ENCODE measurements around the gene ATP5F1E. TPM values are rescaled to one million over a fixed set of nuclear protein-coding genes. Genes with fewer than 3 reads are reported as not detected.

The ATP5F1E gene
- total and polyA plus RNA-seq, 12 donors: 13.3 to 131 (median 55.3) TPM

DNA sequence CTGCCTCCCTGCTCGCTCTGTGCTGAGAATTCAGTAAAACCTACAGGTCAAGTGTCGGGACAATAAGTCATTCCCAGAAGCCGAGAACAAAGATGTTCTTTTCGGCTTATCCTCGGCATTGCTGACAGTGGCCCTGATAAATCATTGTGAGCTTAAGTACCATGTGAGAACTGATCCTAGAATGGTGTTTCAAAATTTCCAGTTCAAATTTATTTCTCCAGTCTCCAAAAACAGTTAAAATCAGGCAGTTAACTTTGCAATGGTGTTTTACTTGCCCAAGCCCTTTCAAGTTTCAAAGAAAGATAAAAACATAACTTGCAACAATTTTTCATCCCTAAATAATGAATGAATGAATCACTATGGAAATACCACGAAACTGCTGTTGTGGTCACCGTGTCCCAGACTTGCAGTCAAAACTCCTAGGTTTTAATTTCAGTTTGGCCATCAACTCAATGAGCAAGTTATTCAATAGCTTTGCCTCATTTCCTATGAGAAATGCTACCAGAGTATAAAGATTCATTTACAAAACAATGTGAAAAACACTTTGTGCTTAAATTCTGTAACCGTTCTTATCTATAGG is 4.3 kb downstream of the ATP5F1E start:
- peaks cover 22 to 56% of the 10 kb centered on the region in 2 donors for H3K4me1 ChIP-seq (replicated peaks in 1 of 2)
- no peaks in the 10 kb centered on the region for H3K27me3 ChIP-seq
- H3K36me3 ChIP-seq (replicated peaks in 1 of 2): peaks cover 0 to 43% of the 10 kb centered on the region in 2 donors
- no peak overlapping the region for H3K4me3 ChIP-seq
- H3K9me3 ChIP-seq (replicated peaks in 1 of 3): no peaks in the 10 kb centered on the region
- TF ChIP-seq, protein P1, sequence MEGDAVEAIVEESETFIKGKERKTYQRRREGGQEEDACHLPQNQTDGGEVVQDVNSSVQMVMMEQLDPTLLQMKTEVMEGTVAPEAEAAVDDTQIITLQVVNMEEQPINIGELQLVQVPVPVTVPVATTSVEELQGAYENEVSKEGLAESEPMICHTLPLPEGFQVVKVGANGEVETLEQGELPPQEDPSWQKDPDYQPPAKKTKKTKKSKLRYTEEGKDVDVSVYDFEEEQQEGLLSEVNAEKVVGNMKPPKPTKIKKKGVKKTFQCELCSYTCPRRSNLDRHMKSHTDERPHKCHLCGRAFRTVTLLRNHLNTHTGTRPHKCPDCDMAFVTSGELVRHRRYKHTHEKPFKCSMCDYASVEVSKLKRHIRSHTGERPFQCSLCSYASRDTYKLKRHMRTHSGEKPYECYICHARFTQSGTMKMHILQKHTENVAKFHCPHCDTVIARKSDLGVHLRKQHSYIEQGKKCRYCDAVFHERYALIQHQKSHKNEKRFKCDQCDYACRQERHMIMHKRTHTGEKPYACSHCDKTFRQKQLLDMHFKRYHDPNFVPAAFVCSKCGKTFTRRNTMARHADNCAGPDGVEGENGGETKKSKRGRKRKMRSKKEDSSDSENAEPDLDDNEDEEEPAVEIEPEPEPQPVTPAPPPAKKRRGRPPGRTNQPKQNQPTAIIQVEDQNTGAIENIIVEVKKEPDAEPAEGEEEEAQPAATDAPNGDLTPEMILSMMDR (IDR thresholded peaks at IDR 0.05): no peak
- WGBS, 4 donors: 42 to 57% (median 54%) methylated on average over 8 of the region's 8 CpGs
- peak overlapping the region in 1 of 5 donors; percentile 48 for H3K27ac ChIP-seq
- DNase-seq: peak in 1 of 7 donors; percentile 53
- intact Hi-C loops (cut with DNase I): loop anchor here in 1 of 2 donors (10.0 kb wide), 1 partner anchor 123 kb away; no protein-coding TSS in a partner anchor

DNA sequence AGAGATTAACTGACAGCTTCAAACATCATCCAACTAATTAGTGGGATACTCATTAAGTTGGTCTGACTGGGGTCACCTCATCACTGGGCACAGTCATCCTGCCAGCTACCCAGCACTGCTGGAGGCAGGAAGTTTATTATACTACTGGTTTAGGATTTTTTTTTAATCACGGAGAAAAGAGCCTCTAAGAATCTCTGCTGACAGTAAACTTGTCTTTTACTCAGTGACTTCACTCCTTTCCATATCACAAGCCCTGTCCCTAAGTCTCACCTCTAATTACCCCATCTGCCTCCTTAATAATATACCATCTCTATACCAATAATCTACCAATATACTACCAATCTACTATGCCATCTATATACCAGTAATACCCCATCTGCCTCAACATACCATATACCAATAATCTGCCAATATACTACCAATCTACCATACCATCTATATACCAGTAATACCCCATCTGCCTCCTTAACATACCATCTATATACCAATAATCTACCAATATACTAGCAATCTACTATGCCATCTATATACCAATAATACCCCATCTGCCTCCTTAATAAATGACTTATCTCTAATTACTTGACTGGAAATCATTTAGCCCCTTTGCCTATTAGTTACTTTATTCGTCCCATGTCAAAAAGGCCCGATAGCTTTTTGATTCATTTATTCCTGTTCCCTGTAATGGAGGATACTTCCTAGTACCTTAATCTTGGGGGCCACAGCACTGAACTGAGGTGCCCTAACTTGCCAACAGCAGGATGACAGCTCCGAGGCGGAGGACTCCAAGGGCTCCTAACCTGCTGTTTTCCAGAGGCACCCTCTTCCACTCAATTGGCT is 5.0 kb downstream of the ATP5F1E start:
- intact Hi-C loops (cut with DNase I): loop anchor here in 1 of 2 donors (10.0 kb wide), 1 partner anchor 122 kb away; no protein-coding TSS in a partner anchor
- H3K4me1 ChIP-seq (replicated peaks in 1 of 2): peaks cover 22 to 54% of the 10 kb centered on the region in 2 donors
- no peaks in the 10 kb centered on the region for H3K27me3 ChIP-seq
- H3K9me3 ChIP-seq (replicated peaks in 1 of 3): no peaks in the 10 kb centered on the region
- peak in 1 of 7 donors; percentile 23 for DNase-seq
- H3K4me3 ChIP-seq: no peak overlapping the region
- WGBS, 4 donors: 70 to 77% (median 73%) methylated on average over 5 of the region's 5 CpGs
- TF ChIP-seq POLR2A (IDR thresholded peaks at IDR 0.05): no peak
- TF ChIP-seq, protein P1 (IDR thresholded peaks at IDR 0.05): no peak
- peaks cover 0 to 49% of the 10 kb centered on the region in 2 donors for H3K36me3 ChIP-seq (replicated peaks in 1 of 2)
- peak overlapping the region in 1 of 5 donors; percentile 48 for H3K27ac ChIP-seq

DNA sequence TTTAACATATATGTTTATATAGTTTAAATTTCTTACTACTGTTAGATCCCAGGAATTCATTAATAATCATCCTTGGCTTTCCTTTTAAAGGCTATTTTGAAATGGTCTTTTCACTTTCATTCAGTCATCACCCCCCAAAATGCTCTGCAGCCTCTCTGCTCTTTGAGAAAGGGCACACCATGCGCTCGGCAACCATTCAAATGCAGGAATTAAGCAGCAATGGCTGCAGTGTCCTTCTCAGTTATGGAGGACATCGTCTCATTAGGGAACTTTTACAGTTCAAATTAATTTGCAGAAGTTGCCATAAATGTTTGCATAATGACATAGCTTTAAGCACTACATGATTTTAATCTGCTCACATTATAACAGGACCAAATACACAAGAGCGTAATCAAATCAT is 6.6 kb downstream of the ATP5F1E start:
- H3K36me3 ChIP-seq (replicated peaks in 1 of 2): peaks cover 0 to 49% of the 10 kb centered on the region in 2 donors
- peak in 1 of 7 donors; percentile 21 for DNase-seq
- H3K27ac ChIP-seq: peak overlapping the region in 1 of 5 donors; percentile 9
- WGBS, 4 donors: 88 to 95% (median 93%) methylated on average over 4 of the region's 4 CpGs
- peaks cover 14 to 42% of the 10 kb centered on the region in 2 donors for H3K4me1 ChIP-seq (replicated peaks in 1 of 2)
- H3K4me3 ChIP-seq: no peak overlapping the region
- TF ChIP-seq POLR2A (IDR thresholded peaks at IDR 0.05): no peak
- TF ChIP-seq, protein P1 (IDR thresholded peaks at IDR 0.05): no peak
- no peaks in the 10 kb centered on the region for H3K9me3 ChIP-seq (replicated peaks in 1 of 3)
- intact Hi-C loops (cut with DNase I): loop anchor here in 1 of 2 donors (10.0 kb wide), 1 partner anchor 121 kb away; no protein-coding TSS in a partner anchor
- no peaks in the 10 kb centered on the region for H3K27me3 ChIP-seq

DNA sequence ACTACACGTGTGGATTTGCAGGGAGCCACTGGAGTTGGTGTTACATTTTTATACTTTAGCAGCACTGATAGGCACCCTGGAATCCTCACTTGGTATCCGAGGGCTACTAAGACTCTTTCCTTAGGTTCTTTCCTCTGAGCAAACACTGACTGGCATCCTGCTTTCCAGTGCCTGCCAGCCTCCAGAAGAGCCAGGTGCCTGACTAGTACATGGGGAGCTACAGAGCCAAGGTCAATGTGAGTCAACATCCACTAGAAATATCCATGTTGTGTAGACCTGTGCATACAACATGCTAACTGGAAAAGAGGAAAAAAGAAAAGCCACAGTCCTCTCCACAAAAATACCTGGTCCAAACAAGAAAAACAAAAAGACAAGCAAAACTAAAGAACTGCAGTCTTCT is 7.0 kb downstream of the ATP5F1E start:
- H3K27ac ChIP-seq: peak overlapping the region in 1 of 5 donors; percentile 9
- intact Hi-C loops (cut with DNase I): loop anchor here in 1 of 2 donors (10.0 kb wide), 1 partner anchor 120 kb away; no protein-coding TSS in a partner anchor
- peak in 4 of 7 donors; percentile 25 to 53 (median 45) for DNase-seq
- TF ChIP-seq, protein P1 (IDR thresholded peaks at IDR 0.05): no peak
- no peak for TF ChIP-seq POLR2A (IDR thresholded peaks at IDR 0.05)
- H3K9me3 ChIP-seq (replicated peaks in 1 of 3): no peaks in the 10 kb centered on the region
- H3K36me3 ChIP-seq (replicated peaks in 1 of 2): peaks cover 0 to 46% of the 10 kb centered on the region in 2 donors
- peaks cover 14 to 38% of the 10 kb centered on the region in 2 donors for H3K4me1 ChIP-seq (replicated peaks in 1 of 2)
- H3K4me3 ChIP-seq: no peak overlapping the region
- H3K27me3 ChIP-seq: no peaks in the 10 kb centered on the region
- WGBS, 4 donors: 33 to 43% (median 38%) methylated on average over 2 of the region's 2 CpGs

All from adrenal gland (tissue), 12 donors.